ENCODE measurements around the gene OARD1. TPM values are rescaled to one million over a fixed set of nuclear protein-coding genes. Genes with fewer than 3 reads are reported as not detected.

The OARD1 gene
- total RNA-seq, 1 experiment from 2014 or later, result 33.7 TPM

- Mint-ChIP-seq H3K9me3 (no peaks in the 10 kb centered on the region), H3K27me3 (ENCODE audit: low read depth) (no peaks in the 10 kb centered on the region), H3K4me3 (no peak overlapping the region), H3K4me1 (no peaks in the 10 kb centered on the region), H3K27ac (no peak overlapping the region), H3K36me3 (peaks cover 91% of the 10 kb centered on the region)
- no peak for ATAC-seq
- TF ChIP-seq ATF2 (CRISPR knock-in tag; IDR thresholded peaks at IDR 0.05; ENCODE audit: borderline replicate concordance, low read depth), result no peak
- no peak for TF ChIP-seq SMAD3 (CRISPR knock-in tag; IDR thresholded peaks at IDR 0.05; ENCODE audit: borderline replicate concordance)
- DNase-seq (ENCODE audit: low spot score), result no peak
- ChIA-PET POLR2A (no interaction called here), CTCF (interaction anchor here (1.0 kb wide), 1 partner anchor 88 kb away, joined by 3 read pairs; no protein-coding TSS in a partner anchor)
Measured at GRCh38 chr6:41093729-41094128, 21.6 kb upstream of the OARD1 start.

GRCh38 chr6:41092421-41093140 is 20.4 kb upstream of the OARD1 start:
- no peaks in the 10 kb centered on the region for H3K27me3 Mint-ChIP-seq (ENCODE audit: low read depth)

More at GRCh38 chr6:41092421-41093140, 20.4 kb upstream of the OARD1 start:
- TF ChIP-seq FOXJ3 (CRISPR knock-in tag; IDR thresholded peaks at IDR 0.05; ENCODE audit: borderline replicate concordance) (no peak), CBFB (CRISPR knock-in tag; IDR thresholded peaks at IDR 0.05; ENCODE audit: low read depth) (no peak), ZMAT4 (CRISPR knock-in tag; IDR thresholded peaks at IDR 0.05) (no peak), HMGXB4 (CRISPR knock-in tag; IDR thresholded peaks at IDR 0.05) (no peak), ZBTB21 (CRISPR knock-in tag; IDR thresholded peaks at IDR 0.05; ENCODE audit: borderline replicate concordance) (no peak), ZNF512 (CRISPR knock-in tag; IDR thresholded peaks at IDR 0.05; ENCODE audit: borderline replicate concordance) (no peak), CREM (CRISPR knock-in tag; IDR thresholded peaks at IDR 0.05) (no peak), SP1 (CRISPR knock-in tag; conservative IDR thresholded peaks at IDR 0.05) (no peak), TEAD1 (CRISPR knock-in tag; IDR thresholded peaks at IDR 0.05) (no peak), TP53 (CRISPR knock-in tag; IDR thresholded peaks at IDR 0.05) (no peak), RORB (CRISPR knock-in tag; IDR thresholded peaks at IDR 0.05) (no peak), ZNF121 (CRISPR knock-in tag; IDR thresholded peaks at IDR 0.05) (no peak), ZSCAN18 (CRISPR knock-in tag; IDR thresholded peaks at IDR 0.05) (no peak), E2F4 (CRISPR knock-in tag; IDR thresholded peaks at IDR 0.05; ENCODE audit: borderline replicate concordance, low read depth) (no peak), GRHL2 (CRISPR knock-in tag; IDR thresholded peaks at IDR 0.05; ENCODE audit: insufficient replicate concordance, severe bottlenecking) (no peak), AFF4 (CRISPR knock-in tag; IDR thresholded peaks at IDR 0.05; ENCODE audit: borderline replicate concordance) (no peak), ATF3 (CRISPR knock-in tag; conservative IDR thresholded peaks at IDR 0.05) (no peak), ERG (CRISPR knock-in tag; IDR thresholded peaks at IDR 0.05) (no peak)
- CTCF ChIA-PET, result interaction anchor here (1.0 to 1.2 kb wide), 3 partner anchors 90 to 99 kb away, joined by 3 to 4 read pairs (median 4); no protein-coding TSS in a partner anchor
- Mint-ChIP-seq H3K9me3 (no peaks in the 10 kb centered on the region), H3K27ac (no peak overlapping the region), H3K4me1 (no peaks in the 10 kb centered on the region), H3K4me3 (no peak overlapping the region), H3K36me3 (peaks cover 84% of the 10 kb centered on the region)
- DNase-seq (ENCODE audit: low spot score) (no peak), ATAC-seq (no peak)
- POLR2A ChIA-PET, result interaction anchor here (1.3 kb wide), 1 partner anchor 8 kb away, joined by 3 read pairs; no protein-coding TSS in a partner anchor

Data from WTC11 (cell line).